ENCODE measurements around the gene SNX9. TPM values are rescaled to one million over a fixed set of nuclear protein-coding genes. Genes with fewer than 3 reads are reported as not detected.
A peak's percentile ranks its signal among the peaks of the same experiment; 100 is the strongest.

SNX9 gene
- total and polyA plus RNA-seq, 10 of the 15 experiments (the other 5 are each of a cell fraction or from before 2014, with no cell fraction given), result 0.03 to 2.0 (median 0.37) TPM

- no peaks in the 10 kb centered on the region for H3K36me3 ChIP-seq (ENCODE audit: control insufficient read depth in 2 of 2, insufficient read depth in 2 of 2, low read length in 1 of 2)
- ChIA-PET RAD21 (ENCODE audit: unreplicated experiment) (no interaction called here), CTCF (interaction anchor here (0.8 kb wide), 1 partner anchor 8 kb away, joined by 3 read pairs; no protein-coding TSS in a partner anchor), POLR2A (no interaction called here), SMC1A (ENCODE audit: uncharacterized antibody, unreplicated experiment) (no interaction called here)
- WGBS (ENCODE audit: insufficient coverage, insufficient replicate concordance, low lambda C conversion rate, missing lambda C conversion rate), result 88% methylated on average over 6 of the region's 6 CpGs
- ATAC-seq, result no peak
- 0 out of 4 replicates have a peak, but pooled peaks cover 0 to 3% of the 10 kb centered on the region in 2 experiments for H3K27me3 ChIP-seq (replicated peaks in 1 of 2; ENCODE audit: control insufficient read depth in 2 of 2, insufficient read depth in 2 of 2, low read length in 1 of 2)
- no peak for TF ChIP-seq KAT2A (conservative IDR thresholded peaks at IDR 0.05; ENCODE audit: control insufficient read depth, low read depth, low read length)
- no peak for TF ChIP-seq BMI1 (IDR thresholded peaks at IDR 0.05; ENCODE audit: borderline replicate concordance)
- no peak for TF ChIP-seq GABPA (IDR thresholded peaks at IDR 0.05; ENCODE audit: low read depth)
- TF ChIP-seq ELK1 (IDR thresholded peaks at IDR 0.05; ENCODE audit: low read depth, low read length), result no peak
- TF ChIP-seq TAF1 (IDR thresholded peaks at IDR 0.05; ENCODE audit: borderline replicate concordance, low read depth, low read length), result no peak
- no peak overlapping the region for H3K4me3 ChIP-seq
- no peak overlapping the region for H3K4me2 ChIP-seq (ENCODE audit: control insufficient read depth, insufficient read depth)
- no peaks in the 10 kb centered on the region for H3K9me3 ChIP-seq (replicated peaks; ENCODE audit: control insufficient read depth, insufficient read depth, low read length)
- no peaks in the 10 kb centered on the region for H3K79me2 ChIP-seq (ENCODE audit: control insufficient read depth, insufficient read depth, low read length)
- H3K9ac ChIP-seq (ENCODE audit: control insufficient read depth, insufficient read depth, low read length), result no peak overlapping the region
- FAIRE-seq, result no peak
- H3K4me1 ChIP-seq (ENCODE audit: control insufficient read depth, insufficient read depth, low read length), result no peaks in the 10 kb centered on the region
- no peaks in the 10 kb centered on the region for H4K20me1 ChIP-seq (ENCODE audit: control insufficient read depth, insufficient read depth)
- no peak overlapping the region for H2AFZ ChIP-seq (ENCODE audit: control insufficient read depth, low read depth, low read length)
- intact Hi-C loops (cut with micrococcal nuclease; ENCODE audit: unreplicated experiment) (no loop called here), in situ Hi-C loops (cut with MboI) (no loop called here)
- H3K27ac ChIP-seq (ENCODE audit: control insufficient read depth, insufficient read depth), result no peak overlapping the region
- BruUV-seq (replicated peaks), result no TSS peak
- no peak for DNase-seq (ENCODE audit: low read depth, low spot score)
These were observed 42.2 kb downstream of the SNX9 start for GRCh38 chr6:157865249-157865648.

- DNase-seq (ENCODE audit: low read depth, low spot score) (no peak), FAIRE-seq (peak; percentile 71), ATAC-seq (no peak)
- Histone ChIP-seq H3K9ac (ENCODE audit: control insufficient read depth, insufficient read depth, low read length) (no peak overlapping the region), H3K27ac (ENCODE audit: control insufficient read depth, insufficient read depth) (no peak overlapping the region), H3K27me3 (replicated peaks in 1 of 2; ENCODE audit: control insufficient read depth in 2 of 2, insufficient read depth in 2 of 2, low read length in 1 of 2) (no peaks in the 10 kb centered on the region), H3K36me3 (ENCODE audit: control insufficient read depth in 2 of 2, insufficient read depth in 2 of 2, low read length in 1 of 2) (no peaks in the 10 kb centered on the region), H3K4me3 (no peak overlapping the region), H2AFZ (ENCODE audit: control insufficient read depth, low read depth, low read length) (no peak overlapping the region), H3K9me3 (replicated peaks; ENCODE audit: control insufficient read depth, insufficient read depth, low read length) (no peaks in the 10 kb centered on the region), H4K20me1 (ENCODE audit: control insufficient read depth, insufficient read depth) (no peaks in the 10 kb centered on the region), H3K4me1 (ENCODE audit: control insufficient read depth, insufficient read depth, low read length) (no peaks in the 10 kb centered on the region), H3K79me2 (ENCODE audit: control insufficient read depth, insufficient read depth, low read length) (no peaks in the 10 kb centered on the region), H3K4me2 (ENCODE audit: control insufficient read depth, insufficient read depth) (no peak overlapping the region)
- BruUV-seq (replicated peaks), result no TSS peak
- CTCF ChIA-PET, result interaction anchor here (1.1 kb wide), 1 partner anchor 14 kb away, joined by 5 read pairs; no protein-coding TSS in a partner anchor
- POLR2A ChIA-PET, result no interaction called here
- RAD21 ChIA-PET (ENCODE audit: unreplicated experiment), result interaction anchor here (1.7 kb wide), 1 partner anchor 552 kb away, joined by 4 read pairs; no protein-coding TSS in a partner anchor
- in situ Hi-C loops (cut with MboI), result no loop called here
- WGBS (ENCODE audit: insufficient coverage, insufficient replicate concordance, low lambda C conversion rate, missing lambda C conversion rate), result 76% methylated on average over 5 of the region's 5 CpGs
- SMC1A ChIA-PET (ENCODE audit: uncharacterized antibody, unreplicated experiment), result interaction anchor here (1.3 kb wide), 1 partner anchor 17 kb away, joined by 3 read pairs; no protein-coding TSS in a partner anchor
- intact Hi-C loops (cut with micrococcal nuclease; ENCODE audit: unreplicated experiment), result no loop called here
- TF ChIP-seq RUNX3 (IDR thresholded peaks at IDR 0.05; ENCODE audit: low read length), result no peak
- TF ChIP-seq BRCA1 (IDR thresholded peaks at IDR 0.05; ENCODE audit: low read depth, low read length), result no peak
- TF ChIP-seq SREBF1 (IDR thresholded peaks at IDR 0.05; ENCODE audit: low read length), result no peak
- TF ChIP-seq NFYB (IDR thresholded peaks at IDR 0.05; ENCODE audit: insufficient read depth, low read depth, low read length), result no peak
These were observed 44.1 kb downstream of the SNX9 start for GRCh38 chr6:157867155-157867559.
